HepG2 (cell line): ENCODE data around the gene HECTD1. TPM values are rescaled to one million over a fixed set of nuclear protein-coding genes. Genes with fewer than 3 reads are reported as not detected.

ENCODE experiments used
- HHEX ChIP-seq: IDR thresholded peaks from 2 replicates; pipeline ENCODE4 v1.6.1; 2016; ENCODE audit warnings: control low read depth
- HNF1A ChIP-seq, 2 experiments: sonication (generic) in 1 of 2; formaldehyde crosslinking in 1 of 2; IDR thresholded peaks; 2 replicates each; pipeline versions ENCODE4 v1.4.0 to v1.6.1; 2016 to 2020; ENCODE audit warnings: borderline replicate concordance in 1 of 2, low read depth in 1 of 2, mild to moderate bottlenecking in 1 of 2, missing genetic modification reagents in 1 of 2
- HNRNPLL ChIP-seq: fragments of 200-400 bp; formaldehyde crosslinking; IDR thresholded peaks from 2 replicates; pipeline ENCODE4 v1.6.1; 2017; ENCODE audit warnings: mild to moderate bottlenecking, low read depth, low read length; ENCODE audit not compliant: poor library complexity, severe bottlenecking
- NCOA2 ChIP-seq: sonication (generic); formaldehyde crosslinking; IDR thresholded peaks from 2 replicates; pipeline ENCODE4 v1.8.0; 2022; ENCODE audit warnings: inconsistent platforms
- NRL ChIP-seq: sonication (generic); formaldehyde crosslinking; IDR thresholded peaks from 2 replicates; pipeline ENCODE4 v1.5.0; 2020; ENCODE audit warnings: missing genetic modification reagents, mild to moderate bottlenecking, moderate library complexity, borderline replicate concordance
- PHF8 ChIP-seq: sonication (generic); formaldehyde crosslinking; IDR thresholded peaks from 2 replicates; pipeline ENCODE4 v1.5.0; 2020; ENCODE audit warnings: missing genetic modification reagents
- RNF2 ChIP-seq: fragments of 450-650 bp; conservative IDR thresholded peaks from 2 replicates; pipeline ENCODE4 v1.6.1; 2016; ENCODE audit warnings: low read depth
- SP140L ChIP-seq: sonication (generic); formaldehyde crosslinking; IDR thresholded peaks from 2 replicates; pipeline ENCODE4 v1.4.0; 2020; ENCODE audit warnings: missing genetic modification reagents, borderline replicate concordance
- SRSF9 ChIP-seq: fragments of 200-400 bp; formaldehyde crosslinking; IDR thresholded peaks from 2 replicates; pipeline ENCODE4 v1.6.1; 2018; ENCODE audit warnings: borderline replicate concordance, mild to moderate bottlenecking, low read depth, low read length; ENCODE audit not compliant: insufficient read depth, poor library complexity, severe bottlenecking
- TBL1XR1 ChIP-seq: fragments of 150-350 bp; IDR thresholded peaks from 2 replicates; pipeline ENCODE4 v1.6.1; 2014; ENCODE audit warnings: borderline replicate concordance, low read length; ENCODE audit not compliant: partially characterized antibody
- ZBTB49 ChIP-seq: sonication (generic); formaldehyde crosslinking; IDR thresholded peaks from 2 replicates; pipeline ENCODE4 v1.4.0; 2020; ENCODE audit warnings: missing genetic modification reagents, borderline replicate concordance
- ZFP82 ChIP-seq: sonication (generic); formaldehyde crosslinking; IDR thresholded peaks from 2 replicates; pipeline ENCODE4 v1.5.1; 2020; ENCODE audit warnings: mild to moderate bottlenecking, missing genetic modification reagents, borderline replicate concordance
- ZNF788 ChIP-seq: sonication (generic); formaldehyde crosslinking; IDR thresholded peaks from 2 replicates; pipeline ENCODE4 v1.5.0; 2020; ENCODE audit warnings: mild to moderate bottlenecking, missing genetic modification reagents, borderline replicate concordance
- polyA plus RNA-seq, 8 experiments: library from polyadenylated mRNA; depleted of rRNA in 3 of 8; stranded (reverse) in 7 of 8; unstranded in 1 of 8; fragments of >200 nt; fragmentation: Illumina TruSeq in 4 of 8; extraction: Trizol in 4 of 8; gene quantifications; 2 replicates each; pipeline versions ENCODE4 v1.2.1 to v1.2.3, GENCODE V29; 2011 to 2016; ENCODE audit warnings: low read depth in 4 of 8, missing spikeins in 1 of 8, mixed read lengths in 1 of 8; ENCODE audit not compliant: insufficient read depth in 1 of 8
- total RNA-seq, 5 experiments: library from RNA; depleted of rRNA; stranded (reverse); fragments of >200 nt; fragmentation: Illumina TruSeq; extraction: Trizol; gene quantifications; 2 replicates each; pipeline ENCODE4 v1.2.3, GENCODE V29; 2016; ENCODE audit warnings: low read depth in 1 of 5
- TF ChIP-seq, protein P1 (sequence below): sonication (generic); formaldehyde crosslinking; IDR thresholded peaks from 2 replicates; pipeline ENCODE4 v1.8.1; 2023; ENCODE audit warnings: mild to moderate bottlenecking, moderate library complexity, missing genetic modification reagents
- TF ChIP-seq, protein P2 (sequence below): sonication (generic); formaldehyde crosslinking; IDR thresholded peaks from 2 replicates; pipeline ENCODE4 v1.4.0; 2020; ENCODE audit warnings: missing genetic modification reagents, mild to moderate bottlenecking, borderline replicate concordance

Gene HECTD1
- total and polyA plus RNA-seq, 2 of the 13 experiments (the other 11 are each of a cell fraction or from before 2014, with no cell fraction given), result 312 to 560 TPM

DNA sequence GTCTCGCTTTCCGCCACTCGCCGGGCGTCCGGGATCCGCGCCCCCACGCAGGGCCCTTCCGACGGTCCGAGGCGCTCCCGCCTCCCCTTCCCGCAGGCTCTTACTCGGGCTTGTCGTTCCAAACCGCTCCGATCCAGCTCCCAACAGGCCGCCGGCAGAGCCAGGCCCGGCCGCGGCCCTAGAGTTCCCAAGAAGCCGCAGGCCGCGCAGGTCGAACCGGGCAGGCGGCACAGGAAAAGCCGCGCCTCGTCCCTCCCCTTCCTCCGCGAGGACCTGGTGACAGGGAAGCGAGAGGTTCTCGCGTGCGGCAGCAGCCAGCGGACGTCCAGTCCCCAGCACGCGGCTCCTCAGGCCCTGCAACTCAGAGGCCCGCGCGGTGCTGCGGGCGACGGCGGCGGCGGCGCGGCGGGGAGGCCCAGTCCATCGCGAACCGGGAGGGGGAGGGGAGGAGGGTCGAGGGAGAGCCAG lies 272 bp downstream of the HECTD1 start (continued):
- TF ChIP-seq ZNF788 (CRISPR knock-in tag), result peak; percentile 56
- peak; percentile 62 for TF ChIP-seq RNF2
- TF ChIP-seq ZBTB49 (CRISPR knock-in tag), result peak; percentile 98
- peak; percentile 55; the same call in 1 of the 2 replicates for TF ChIP-seq SP140L
- no peak for TF ChIP-seq HNRNPLL
- TF ChIP-seq SRSF9, result no peak
- TF ChIP-seq, protein P1, sequence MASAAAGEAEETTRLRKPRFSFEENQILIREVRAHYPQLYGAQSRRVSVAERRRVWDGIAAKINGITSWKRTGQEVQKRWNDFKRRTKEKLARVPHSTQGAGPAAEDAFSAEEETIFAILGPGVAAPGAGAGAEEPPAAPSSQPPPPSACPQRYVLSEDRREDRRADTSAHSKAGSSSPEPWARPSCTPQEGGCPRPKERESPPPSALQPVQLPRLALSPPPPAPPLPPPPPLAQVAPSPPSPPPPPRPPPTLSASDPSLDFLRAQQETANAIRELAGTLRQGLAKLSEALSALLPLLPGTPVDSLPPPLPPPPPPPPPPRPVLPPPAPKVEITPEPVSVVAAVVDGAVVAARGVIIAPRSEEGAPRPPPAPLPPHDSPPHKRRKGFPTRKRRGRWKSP, result no peak
- peak; percentile 100 for TF ChIP-seq ZFP82
- TF ChIP-seq, protein P2, sequence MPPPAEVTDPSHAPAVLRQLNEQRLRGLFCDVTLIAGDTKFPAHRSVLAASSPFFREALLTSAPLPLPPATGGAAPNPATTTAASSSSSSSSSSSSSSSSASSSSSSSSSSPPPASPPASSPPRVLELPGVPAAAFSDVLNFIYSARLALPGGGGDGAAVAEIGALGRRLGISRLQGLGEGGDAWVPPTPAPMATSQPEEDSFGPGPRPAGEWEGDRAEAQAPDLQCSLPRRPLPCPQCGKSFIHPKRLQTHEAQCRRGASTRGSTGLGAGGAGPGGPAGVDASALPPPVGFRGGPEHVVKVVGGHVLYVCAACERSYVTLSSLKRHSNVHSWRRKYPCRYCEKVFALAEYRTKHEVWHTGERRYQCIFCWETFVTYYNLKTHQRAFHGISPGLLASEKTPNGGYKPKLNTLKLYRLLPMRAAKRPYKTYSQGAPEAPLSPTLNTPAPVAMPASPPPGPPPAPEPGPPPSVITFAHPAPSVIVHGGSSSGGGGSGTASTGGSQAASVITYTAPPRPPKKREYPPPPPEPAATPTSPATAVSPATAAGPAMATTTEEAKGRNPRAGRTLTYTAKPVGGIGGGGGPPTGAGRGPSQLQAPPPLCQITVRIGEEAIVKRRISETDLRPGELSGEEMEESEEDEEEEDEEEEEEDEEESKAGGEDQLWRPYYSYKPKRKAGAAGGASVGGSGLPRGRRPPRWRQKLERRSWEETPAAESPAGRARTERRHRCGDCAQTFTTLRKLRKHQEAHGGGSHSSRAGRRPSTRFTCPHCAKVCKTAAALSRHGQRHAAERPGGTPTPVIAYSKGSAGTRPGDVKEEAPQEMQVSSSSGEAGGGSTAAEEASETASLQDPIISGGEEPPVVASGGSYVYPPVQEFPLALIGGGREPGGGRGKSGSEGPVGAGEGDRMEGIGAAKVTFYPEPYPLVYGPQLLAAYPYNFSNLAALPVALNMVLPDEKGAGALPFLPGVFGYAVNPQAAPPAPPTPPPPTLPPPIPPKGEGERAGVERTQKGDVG (CRISPR knock-in tag), result no peak
- no peak for TF ChIP-seq TBL1XR1
- TF ChIP-seq PHF8, result peak; percentile 96
- no peak; the same call in 1 of the 2 replicates for TF ChIP-seq NCOA2 (CRISPR knock-in tag)
- TF ChIP-seq HHEX (CRISPR knock-in tag), result peak; percentile 58; the same call in 1 of the 2 replicates
- TF ChIP-seq NRL (CRISPR knock-in tag), result peak; percentile 60; the same call in 1 of the 2 replicates
- TF ChIP-seq HNF1A (IDR thresholded peaks at IDR 0.05; ENCODE audit: low read depth), result no peak
- TF ChIP-seq HNF1A (CRISPR knock-in tag; IDR thresholded peaks at IDR 0.05; ENCODE audit: borderline replicate concordance), result peak; percentile 15
